HG03064 (cell line): ENCODE data around the gene METAP1D.
"Not testable (repeated sequence)": the region's sequence is repeated elsewhere in the genome, so short reads cannot be mapped to it uniquely, and the experiment has no call there.

Experiments used
- ATAC-seq: cut with Tn5 transposase; IDR thresholded peaks from one replicate; pipeline ENCODE4 v1.9.1; 2021; ENCODE audit warnings: low read depth; ENCODE audit not compliant: unreplicated experiment

The METAP1D gene

DNA sequence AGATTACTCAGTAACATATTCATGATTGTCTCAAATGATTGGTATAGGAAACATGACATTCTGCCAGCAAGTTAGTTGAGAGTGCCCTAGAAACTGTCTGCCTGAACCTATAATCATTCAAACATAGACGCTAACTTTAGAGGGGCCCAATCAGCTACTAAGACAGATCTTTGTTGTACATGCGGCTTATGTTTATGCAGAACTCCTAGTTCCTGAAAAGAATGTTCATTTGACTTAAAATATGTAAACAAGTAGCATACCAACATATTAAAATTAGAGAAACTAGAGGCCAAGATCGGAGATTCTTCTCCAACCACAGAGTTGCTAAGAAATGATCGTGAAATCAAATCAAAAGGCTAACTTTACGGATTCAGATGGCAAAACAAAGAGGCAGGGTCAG lies 4.2 kb upstream of the METAP1D start:
- ATAC-seq, result no peak

DNA sequence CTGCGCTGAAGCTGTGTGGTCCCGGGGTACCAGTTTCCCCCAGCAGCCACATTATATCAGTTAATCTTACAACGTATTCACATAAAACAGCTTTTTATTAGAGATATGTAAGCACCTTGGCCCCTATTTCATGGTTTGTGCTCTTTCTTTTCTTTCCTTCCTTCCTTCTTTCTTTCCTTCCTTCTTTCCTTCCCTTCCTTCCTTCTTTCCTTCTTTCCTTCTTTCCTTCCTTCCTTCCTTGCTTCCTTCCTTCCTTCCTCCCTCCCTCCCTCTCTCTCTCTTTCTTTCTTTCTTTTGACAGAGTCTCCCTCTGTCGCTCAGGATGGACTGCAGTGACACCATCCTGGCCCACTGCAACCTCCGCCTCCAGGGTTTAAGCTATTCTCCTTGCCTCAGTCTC lies 3.7 kb upstream of the METAP1D start:
- no peak for ATAC-seq

DNA sequence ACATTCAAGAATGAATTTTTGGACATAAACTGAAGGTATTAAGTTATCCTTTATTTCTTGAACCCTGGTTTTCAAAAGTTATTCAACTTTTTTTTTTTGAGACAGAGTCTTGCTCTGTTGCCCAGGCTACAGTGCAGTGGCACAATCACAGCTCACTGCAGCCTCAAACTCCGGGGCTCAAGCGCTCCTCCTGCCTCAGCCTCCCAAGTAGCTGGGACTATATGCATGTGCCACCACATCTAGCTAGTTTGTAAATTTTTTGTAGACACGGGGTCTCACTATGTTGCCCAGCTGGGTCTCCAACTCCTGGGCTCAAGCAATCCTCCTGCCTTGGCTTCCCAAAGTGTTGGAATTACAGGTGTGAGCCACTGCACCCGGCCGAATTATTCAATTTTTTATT lies 2.7 kb upstream of the METAP1D start:
- not testable (repeated sequence) for ATAC-seq

DNA sequence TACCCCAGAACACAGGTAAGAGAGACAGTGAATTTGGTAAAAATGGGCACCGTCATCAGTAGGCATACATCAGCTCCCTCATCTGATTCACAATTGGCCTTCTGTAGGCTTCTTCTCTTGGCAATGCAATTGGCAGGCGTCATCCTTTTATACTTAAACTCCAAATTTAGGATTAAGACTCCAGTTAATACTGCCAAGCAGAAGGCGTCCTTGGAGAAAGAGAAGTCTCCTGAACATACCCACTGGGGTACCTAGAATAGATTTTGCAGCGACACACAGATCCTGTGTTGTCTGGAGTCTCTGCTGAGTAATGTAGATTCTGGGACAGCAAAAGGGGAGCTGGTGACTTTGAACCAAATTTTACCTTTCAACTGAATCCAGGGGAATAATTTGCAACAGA lies 592 bp upstream of the METAP1D start:
- ATAC-seq, result peak; percentile 5

DNA sequence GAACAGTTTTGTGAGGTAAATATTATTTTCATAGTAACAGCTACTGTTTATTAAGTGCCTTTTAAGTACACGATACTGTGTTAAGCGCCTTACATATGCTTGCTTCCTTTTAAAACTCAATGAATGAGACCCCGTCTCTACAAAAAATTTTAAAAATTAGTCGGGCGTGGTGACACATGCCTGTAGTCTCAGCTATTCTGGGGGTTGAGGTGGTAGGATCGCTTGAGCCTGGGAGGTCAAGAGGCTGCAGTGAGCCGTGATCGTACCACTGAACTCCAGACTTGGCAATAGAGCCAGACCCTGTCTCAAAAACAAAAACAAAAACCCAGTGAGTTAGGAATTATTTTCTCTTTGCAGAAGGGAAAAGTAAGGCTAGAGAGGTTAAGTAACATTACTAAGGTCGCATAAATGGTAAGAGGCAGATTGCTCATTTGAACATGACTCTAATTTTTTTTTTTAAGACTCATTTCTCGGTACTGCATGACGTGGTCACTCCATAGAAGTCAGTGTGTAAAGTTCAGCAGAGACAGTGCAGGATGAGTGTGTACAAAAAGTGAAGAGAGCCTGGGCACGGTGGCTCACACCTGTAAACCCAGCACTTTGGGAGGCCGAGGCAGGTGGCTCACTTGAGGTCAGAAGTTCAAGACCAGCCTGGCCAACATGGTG lies 1.1 kb downstream of the METAP1D start:
- ATAC-seq, result no peak

DNA sequence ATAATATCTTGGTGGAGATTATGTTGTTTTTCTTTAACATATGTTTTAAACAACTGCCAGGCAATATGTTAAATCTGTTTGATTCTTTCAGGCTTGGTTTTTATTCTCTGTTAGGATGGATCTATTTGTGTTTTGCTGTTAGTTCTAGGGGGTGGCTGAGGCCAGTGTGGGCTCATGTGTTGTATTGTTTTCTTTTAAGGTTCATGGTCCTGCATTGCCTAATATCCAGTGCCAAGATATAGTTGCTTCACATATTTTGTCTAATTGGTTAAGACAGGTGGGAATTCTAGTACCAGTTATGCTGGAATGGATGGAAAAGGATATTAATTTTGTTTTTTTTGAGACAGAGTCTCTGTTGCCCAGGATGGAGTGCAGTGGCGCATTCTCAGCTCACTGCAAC lies 7.6 kb downstream of the METAP1D start:
- no peak for ATAC-seq

DNA sequence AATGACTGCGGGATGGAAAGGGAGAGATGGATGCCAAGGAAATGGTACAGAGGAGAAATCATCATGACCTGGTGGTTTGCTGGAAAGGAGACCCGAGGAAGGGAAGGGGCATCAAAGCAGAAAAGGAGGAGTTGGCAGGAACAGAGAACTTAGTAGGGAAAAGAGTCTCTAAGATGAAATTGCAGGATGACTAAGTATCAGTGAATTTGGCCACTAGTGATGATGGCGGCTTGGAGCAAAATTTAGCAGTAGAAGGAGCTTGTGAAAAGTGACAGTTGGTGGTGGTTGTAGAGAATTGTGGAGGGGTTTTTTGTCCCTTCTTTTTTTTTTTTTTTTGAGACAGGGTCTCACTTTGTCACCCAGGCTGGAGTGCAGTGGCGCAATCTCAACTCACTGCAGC lies 10.1 kb downstream of the METAP1D start:
- no peak for ATAC-seq

DNA sequence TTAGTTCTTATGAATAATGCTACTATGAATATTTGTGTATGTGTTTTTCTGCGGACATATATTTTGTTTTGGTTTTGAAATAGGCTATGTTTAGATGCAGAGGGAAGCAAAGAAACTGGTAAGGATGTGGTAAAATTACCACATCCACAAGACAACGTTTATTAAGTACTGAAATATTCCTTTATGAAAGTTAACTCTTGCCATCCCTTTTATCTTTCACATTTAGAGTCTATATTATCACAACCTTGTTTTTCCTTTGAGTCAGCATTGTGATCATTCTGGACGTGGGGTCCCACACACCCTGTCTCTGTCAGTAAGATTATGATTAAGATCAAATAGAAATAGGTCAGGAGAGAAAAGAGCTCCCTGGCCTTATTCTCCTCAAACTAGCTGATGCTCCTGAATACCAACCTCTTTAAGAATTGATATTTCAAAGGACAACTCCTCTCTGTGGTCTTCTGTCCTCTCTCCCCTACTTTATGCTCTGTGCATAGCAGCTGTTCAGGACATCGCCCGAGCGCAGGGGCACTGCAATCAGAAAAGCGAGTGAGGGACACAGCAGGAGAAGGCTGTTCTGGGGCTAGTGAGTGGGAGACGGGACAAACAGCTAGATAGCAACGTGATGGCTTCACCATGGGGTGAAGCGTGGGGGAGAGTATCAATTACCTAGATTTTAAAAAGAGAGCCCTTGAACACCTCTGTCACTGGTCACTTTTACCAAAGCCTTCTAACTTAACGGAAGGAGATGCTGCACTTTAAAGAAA lies 12.2 kb downstream of the METAP1D start:
- no peak for ATAC-seq

DNA sequence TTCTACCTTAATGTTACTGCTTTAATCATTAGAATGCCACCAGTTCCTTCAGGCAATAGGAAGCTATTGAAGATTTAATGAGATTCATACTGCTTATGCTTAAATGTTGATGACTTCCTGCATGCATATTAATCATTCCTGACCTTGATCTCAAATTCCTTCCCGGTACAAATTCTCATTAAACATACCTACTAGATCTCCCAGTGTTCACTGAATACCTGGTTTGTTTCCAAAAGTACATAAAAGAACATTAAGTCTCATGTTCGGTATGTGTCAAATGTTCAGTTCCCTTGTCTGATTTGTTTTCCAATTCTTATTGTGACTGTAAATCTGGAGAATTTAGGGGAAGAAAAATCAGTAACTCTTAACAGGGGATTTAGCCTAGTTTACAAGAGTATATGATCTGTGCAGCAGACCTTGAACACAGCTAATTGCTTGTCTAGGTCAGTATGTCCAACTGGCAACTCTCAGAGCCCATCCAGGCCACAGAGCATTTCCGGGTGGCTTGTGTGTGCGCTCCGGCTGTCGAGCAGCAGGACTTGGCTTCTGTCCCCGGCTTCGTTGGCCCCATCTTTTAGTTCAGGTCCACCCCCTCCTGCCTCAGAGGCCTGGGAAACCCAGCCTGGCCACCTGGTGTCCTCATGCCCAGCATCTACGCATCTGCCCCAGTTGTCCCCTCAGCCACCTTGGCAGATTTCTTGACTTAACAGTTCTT lies 13.1 kb downstream of the METAP1D start:
- no peak for ATAC-seq

DNA sequence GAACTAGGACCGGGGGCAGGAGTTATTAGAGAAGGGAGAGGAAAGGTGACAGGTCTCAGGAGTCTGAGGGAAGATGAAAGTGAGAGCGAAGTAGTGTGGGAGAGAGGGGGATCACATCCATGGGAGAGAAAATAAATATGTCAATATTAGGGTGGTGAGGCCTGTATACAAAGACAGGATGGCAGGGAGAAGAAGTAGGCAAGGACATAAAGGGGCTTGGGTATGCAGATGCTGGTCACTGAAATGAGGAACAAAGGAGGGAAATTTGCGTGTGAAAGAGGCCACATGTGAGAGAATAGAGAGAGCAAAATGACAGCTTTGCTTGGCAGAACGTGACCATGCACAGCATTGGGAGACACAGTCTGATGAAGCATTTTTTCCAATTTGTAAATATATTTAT lies 13.6 kb downstream of the METAP1D start:
- ATAC-seq, result peak; percentile 81

DNA sequence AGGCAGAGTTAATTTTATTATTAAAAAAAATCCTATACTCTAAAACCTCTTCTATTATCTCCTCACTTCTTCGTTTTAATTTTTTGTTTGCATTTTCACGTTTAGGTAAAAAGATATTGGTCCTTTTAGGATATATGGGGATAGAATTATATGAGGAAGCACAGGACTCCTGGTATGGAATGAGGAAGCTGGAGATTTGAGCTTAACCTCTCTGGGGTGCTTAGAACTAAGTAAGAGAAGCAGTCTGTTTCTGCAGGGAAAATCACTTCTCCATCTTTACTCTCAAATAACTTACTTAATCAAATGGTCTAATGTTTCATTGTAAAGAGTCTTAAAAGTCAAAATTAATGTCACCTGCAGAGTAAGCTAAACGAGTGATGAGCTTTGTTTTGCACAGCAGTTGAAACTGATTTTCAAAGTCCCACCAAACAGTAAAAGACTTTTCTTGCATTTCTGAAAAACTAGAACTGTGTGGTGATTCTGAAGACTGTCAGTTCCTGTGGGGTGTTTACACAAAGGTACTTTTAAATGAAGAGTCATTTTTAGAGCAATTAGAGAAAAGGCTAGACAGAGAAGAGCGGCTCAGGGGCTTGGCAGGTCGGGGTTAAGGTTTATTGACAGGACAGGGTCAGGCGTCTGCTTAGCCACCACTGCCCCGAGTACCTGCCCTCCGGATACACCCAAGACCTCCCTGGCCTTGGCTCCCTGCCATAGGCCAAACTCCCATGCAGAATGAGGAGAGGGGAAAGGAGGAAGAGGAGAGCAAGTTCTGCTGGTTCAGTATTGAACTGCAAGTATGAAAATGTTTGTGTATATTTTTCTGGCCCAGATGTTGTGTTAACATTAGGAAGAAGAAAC lies 21.6 kb downstream of the METAP1D start:
- ATAC-seq, result no peak

DNA sequence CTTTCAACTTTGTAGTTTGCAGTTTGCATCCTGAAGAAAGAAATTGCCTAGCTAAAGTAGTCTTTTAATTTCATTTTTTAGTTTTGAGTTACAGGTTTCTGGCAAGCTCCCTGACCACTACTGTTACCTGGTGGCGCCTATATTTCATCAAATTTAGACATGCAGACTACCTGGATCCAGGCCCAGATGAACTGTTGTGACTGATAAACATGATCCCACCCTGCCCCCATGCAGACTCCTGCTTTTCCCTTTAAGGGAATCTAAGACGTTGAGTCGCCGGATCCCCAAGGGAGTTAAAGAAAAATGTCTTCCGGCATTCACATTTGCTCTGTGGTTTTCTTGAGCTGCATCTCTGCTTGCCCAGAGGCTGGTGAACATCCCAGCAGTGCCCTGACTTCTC lies 22.2 kb downstream of the METAP1D start:
- ATAC-seq, result no peak

DNA sequence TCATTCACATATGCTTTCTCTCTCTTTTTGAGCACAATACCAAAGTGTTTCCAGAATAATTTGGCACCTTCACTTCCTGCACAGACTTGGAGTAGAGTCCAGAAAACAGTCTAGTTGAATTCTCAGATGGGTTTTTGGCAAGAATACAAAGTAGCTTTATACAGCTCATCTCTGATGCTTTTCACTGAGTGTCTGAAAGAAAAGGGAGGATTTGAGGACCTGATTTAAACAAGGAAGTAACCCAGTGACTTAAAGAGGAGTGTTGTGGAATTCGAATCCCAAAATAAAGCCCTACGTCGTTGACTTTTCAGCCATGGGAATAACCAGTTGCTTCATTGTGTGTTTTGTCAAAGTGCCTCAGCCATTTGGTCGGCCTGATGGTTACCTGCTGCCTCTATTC lies 31.8 kb downstream of the METAP1D start:
- ATAC-seq, result no peak

DNA sequence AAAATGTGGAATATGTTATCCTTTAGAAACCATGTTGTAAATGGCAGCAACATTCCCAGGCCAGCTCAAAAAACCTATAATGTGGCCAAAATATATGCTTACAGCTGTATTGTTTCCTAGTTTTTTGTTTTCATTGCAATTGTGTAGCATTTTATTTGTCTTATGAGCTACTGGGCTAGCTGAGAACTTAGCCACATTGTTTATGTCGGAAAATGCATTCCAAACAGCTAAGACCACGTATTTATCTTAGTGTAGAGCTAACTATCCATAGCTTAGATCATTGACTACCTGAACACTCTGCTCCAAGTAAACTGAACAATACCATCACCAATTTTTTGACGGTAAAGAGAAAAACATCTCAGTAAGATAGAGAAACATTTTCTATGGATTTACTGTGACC lies 38.4 kb downstream of the METAP1D start:
- ATAC-seq, result no peak

DNA sequence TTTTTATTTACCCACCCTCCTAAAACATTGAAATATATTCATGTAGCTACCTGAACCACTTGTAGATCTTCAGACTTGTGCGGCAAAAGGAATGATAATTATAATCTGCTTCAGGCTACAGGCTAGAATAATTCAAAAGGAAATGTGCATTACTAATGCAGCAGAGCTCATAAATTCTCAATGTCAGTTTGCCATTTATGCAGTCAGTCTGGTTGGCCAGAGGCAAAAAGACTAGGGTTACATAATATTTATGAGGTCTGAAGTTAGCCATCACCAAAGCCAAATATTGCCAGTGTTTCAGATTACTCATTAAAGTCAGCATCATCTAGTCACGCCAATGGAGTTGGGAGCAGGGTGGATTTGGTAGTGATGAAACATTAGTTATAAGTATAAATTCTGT lies 38.9 kb downstream of the METAP1D start:
- ATAC-seq, result no peak

DNA sequence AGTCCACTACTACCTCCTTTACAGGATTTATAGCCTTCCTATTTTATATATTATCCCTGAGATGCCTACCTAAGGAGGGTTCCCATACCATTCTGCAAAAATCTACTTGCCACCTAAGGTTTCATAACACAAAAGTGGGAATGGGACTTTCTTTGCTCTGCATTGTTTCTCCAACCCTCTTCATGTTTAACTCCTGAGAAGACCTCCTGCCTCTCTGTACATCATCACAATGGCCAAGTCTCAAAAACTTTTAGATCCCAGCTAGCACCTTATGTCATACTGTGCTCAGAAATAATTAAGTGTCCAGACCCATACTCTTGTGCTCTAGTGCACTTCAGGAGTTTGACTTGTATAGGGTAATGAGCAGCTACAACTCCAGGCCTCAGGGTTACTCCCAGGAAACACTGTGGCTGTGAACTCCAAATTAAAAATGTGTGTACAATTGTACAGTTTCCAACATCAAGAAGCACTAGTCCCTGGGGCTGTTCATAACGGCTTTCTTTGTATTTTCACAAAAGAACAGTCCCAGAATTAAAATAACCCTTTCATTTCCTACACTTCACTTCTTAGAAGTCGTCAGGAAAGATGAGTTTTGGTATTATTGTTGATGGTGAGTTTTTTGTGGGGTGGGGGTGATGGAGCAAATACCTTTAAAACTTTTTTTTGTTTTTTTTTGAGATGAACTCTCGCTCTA lies 39.4 kb downstream of the METAP1D start:
- no peak for ATAC-seq

DNA sequence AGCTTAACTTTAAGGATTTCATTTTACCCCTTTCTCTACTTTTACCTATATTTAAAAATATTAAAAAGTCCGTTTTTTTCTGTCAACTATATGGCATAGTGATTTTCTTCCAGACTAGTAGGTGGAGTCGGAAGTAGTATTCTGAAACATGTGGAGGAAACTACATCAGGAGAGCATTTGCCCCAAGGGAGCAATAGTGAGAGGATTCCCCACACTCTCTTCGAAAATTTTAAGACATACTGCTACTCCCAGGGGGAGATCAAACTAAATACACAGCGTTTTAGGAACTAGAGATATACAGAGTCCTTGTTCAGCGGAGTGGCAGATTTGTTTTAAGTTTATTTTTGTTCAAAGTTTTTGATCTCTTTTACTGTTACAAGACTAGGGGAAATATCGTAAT lies 40.6 kb downstream of the METAP1D start:
- ATAC-seq, result no peak

DNA sequence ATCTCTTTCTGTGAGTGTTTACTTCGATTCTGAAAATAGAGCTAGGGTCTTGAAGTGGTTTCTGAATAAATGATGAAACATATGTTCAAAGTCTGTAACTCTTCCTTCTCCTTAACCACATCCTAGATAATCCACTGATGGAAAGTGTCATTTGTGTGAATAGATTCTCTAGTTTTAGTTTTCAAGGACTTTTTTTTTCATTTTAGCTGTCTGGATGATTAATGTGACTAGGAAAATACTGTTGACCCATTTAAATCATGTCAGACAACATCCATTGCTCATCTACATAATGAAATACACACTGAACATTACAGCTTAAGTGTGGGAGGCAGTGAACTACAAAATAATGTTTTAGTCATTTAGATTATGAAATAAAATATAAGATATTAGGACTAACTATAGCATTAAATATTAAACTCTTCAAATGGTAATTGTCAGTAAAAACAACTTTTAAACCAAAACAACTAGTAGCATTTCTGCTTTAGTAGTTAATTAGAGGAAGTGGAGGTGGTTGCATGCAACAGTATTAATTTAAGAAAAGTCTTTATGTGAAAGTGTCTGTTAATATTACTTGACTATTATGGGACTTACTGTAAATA lies 46.4 kb downstream of the METAP1D start:
- ATAC-seq, result no peak

DNA sequence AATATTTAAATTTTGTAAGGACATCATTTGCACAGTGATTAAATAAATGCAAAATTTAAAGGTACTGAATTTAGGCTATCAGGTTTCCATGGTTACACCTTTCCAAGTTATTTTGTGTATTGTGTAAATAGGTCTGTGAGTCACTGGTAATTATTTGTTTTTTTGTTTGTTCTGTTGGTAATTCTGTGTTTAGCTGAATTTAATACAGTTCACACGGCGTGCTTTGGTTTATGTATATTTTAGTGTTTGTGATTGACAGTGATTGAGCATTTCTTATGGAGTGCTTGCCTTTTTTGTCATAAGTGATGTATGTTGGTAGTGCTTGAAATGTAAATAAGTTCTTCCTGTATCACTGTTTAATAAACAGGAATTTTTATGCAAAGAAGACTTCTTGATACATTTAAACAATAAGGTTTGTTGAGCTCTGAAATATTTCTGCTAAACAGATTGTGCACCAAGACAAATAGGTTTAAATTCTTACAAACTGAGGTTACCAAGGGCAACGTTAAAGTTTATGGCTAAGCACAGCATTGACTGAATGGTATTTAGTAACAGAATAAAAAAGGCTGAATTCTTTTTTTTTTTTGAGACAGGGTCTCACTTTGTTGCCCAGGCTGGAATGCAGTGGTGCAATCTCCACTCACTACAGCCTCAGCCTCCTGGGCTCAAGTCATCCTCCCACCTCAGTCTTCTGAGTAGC lies 47.3 kb downstream of the METAP1D start:
- ATAC-seq, result no peak
